Endodermal cell (in vitro differentiated cells): ENCODE measurements around the gene DAAM2. TPM values are rescaled to one million over a fixed set of nuclear protein-coding genes. Genes with fewer than 3 reads are reported as not detected.

Experiments used
- DNase-seq: peaks from one replicate; pipeline ENCODE4 v3.0.0-alpha.2; 2017
- H3K27ac ChIP-seq: 2 replicates; pipeline ENCODE4 v1.5.1; 2013; ENCODE audit warnings: mild to moderate bottlenecking, low read depth, low read length, moderate library complexity
- H3K27me3 ChIP-seq: 2 replicates; pipeline ENCODE4 v1.6.1; 2013; ENCODE audit warnings: mild to moderate bottlenecking, low read length, moderate library complexity; ENCODE audit not compliant: insufficient read depth, control insufficient read depth, poor library complexity, severe bottlenecking
- H3K36me3 ChIP-seq: 2 replicates; pipeline ENCODE4 v1.7.0; 2013; ENCODE audit warnings: mild to moderate bottlenecking, low read length, moderate library complexity; ENCODE audit not compliant: control insufficient read depth, insufficient read depth
- H3K4me1 ChIP-seq: one replicate; pipeline ENCODE4 v1.7.0; 2013; ENCODE audit warnings: low read length; ENCODE audit not compliant: control insufficient read depth, insufficient read depth
- H3K4me3 ChIP-seq: 2 replicates; pipeline ENCODE4 v1.5.1; 2013; ENCODE audit warnings: mild to moderate bottlenecking, low read length, moderate library complexity
- H3K9ac ChIP-seq: 2 replicates; pipeline ENCODE4 v1.6.1; 2013; ENCODE audit warnings: mild to moderate bottlenecking, low read length, moderate library complexity; ENCODE audit not compliant: poor library complexity, severe bottlenecking; ENCODE audit errors: extremely low read depth
- H3K9me3 ChIP-seq: 2 replicates; pipeline ENCODE4 v1.6.1; 2013; ENCODE audit warnings: mild to moderate bottlenecking, low read length, moderate library complexity; ENCODE audit not compliant: control insufficient read depth
- H3K27ac Mint-ChIP-seq: 2 replicates; pipeline ENCODE4 v1.8.0; 2020; ENCODE audit warnings: mixed read lengths
- H3K27me3 Mint-ChIP-seq: 2 replicates; pipeline ENCODE4 v1.8.0; 2021; ENCODE audit warnings: mild to moderate bottlenecking, mixed read lengths; ENCODE audit not compliant: insufficient read depth
- H3K36me3 Mint-ChIP-seq: 2 replicates; pipeline ENCODE4 v1.8.0; 2020; ENCODE audit warnings: low read depth, mixed read lengths
- H3K4me1 Mint-ChIP-seq: 2 replicates; pipeline ENCODE4 v1.8.0; 2020; ENCODE audit warnings: mixed read lengths
- H3K4me3 Mint-ChIP-seq: 2 replicates; pipeline ENCODE4 v1.8.0; 2020; ENCODE audit warnings: mild to moderate bottlenecking, moderate library complexity, mixed read lengths
- H3K9me3 Mint-ChIP-seq: 2 replicates; pipeline ENCODE4 v1.8.0; 2020; ENCODE audit warnings: mild to moderate bottlenecking, mixed read lengths
- CTCF ChIP-seq: fragments of 200-600 bp; sonication (generic); conservative IDR thresholded peaks from 2 replicates; pipeline ENCODE4 v1.5.0; 2021; ENCODE audit warnings: antibody characterized with exemption, mild to moderate bottlenecking
- WGBS, 2 experiments: methylation state at CpG; one replicate each; pipeline versions ENCODE4 v1.1.5 to v1.1.7; 2013; ENCODE audit warnings: missing lambda C conversion rate in 2 of 2, mixed read lengths in 1 of 2; ENCODE audit not compliant: insufficient coverage in 1 of 2, insufficient read length in 1 of 2; 5-methylcytosine and 5-hydroxymethylcytosine counted together
- total RNA-seq, 2 donors: library from RNA; stranded (reverse); fragmentation: NEBNext Ultra II Directional in 1 of 2; extraction: Animal tissue kit (Norgen Biotek cat#: 25700) in 1 of 2; gene quantifications; 2 replicates in 1 of 2; 3 replicates in 1 of 2; pipeline ENCODE4 v1.2.1, GENCODE V29; 2021

DAAM2 gene
- total RNA-seq, 2 donors from 2014 or later: 0.33 to 1.2 TPM

- no peak for DNase-seq
- WGBS, 2 experiments: 92 to 94% methylated on average over 2 of the region's 3 CpGs
- no peak overlapping the region for H3K4me3 ChIP-seq
- H3K27ac ChIP-seq: no peak overlapping the region
- H3K27me3 ChIP-seq: no peaks in the 10 kb centered on the region
- H3K36me3 Mint-ChIP-seq: peaks cover 18% of the 10 kb centered on the region
- H3K27ac Mint-ChIP-seq: no peak overlapping the region
- no peak overlapping the region for H3K9ac ChIP-seq
- H3K4me3 Mint-ChIP-seq: no peak overlapping the region
- no peaks in the 10 kb centered on the region for H3K9me3 Mint-ChIP-seq
- TF ChIP-seq CTCF: no peak
- peaks cover 10% of the 10 kb centered on the region for H3K4me1 Mint-ChIP-seq
- no peaks in the 10 kb centered on the region for H3K36me3 ChIP-seq
- H3K4me1 ChIP-seq: peaks cover 3% of the 10 kb centered on the region
- H3K27me3 Mint-ChIP-seq: no peaks in the 10 kb centered on the region
- H3K9me3 ChIP-seq: no peaks in the 10 kb centered on the region
Observed at GRCh38 chr6:39917981-39918380, 125.8 kb downstream of the DAAM2 start.

GRCh38 chr6:39918831-39919230, 126.7 kb downstream of the DAAM2 start:
- Mint-ChIP-seq H3K4me1 (peaks cover 12% of the 10 kb centered on the region), H3K9me3 (no peaks in the 10 kb centered on the region), H3K27ac (no peak overlapping the region), H3K27me3 (no peaks in the 10 kb centered on the region), H3K36me3 (peaks cover 18% of the 10 kb centered on the region), H3K4me3 (no peak overlapping the region)
- H3K4me3 ChIP-seq: no peak overlapping the region
- no peak for TF ChIP-seq CTCF
- no peaks in the 10 kb centered on the region for H3K36me3 ChIP-seq
- H3K9me3 ChIP-seq: no peaks in the 10 kb centered on the region
- no peak for DNase-seq
- no peak overlapping the region for H3K27ac ChIP-seq
- no peaks in the 10 kb centered on the region for H3K27me3 ChIP-seq
- no peak overlapping the region for H3K9ac ChIP-seq
- H3K4me1 ChIP-seq: peaks cover 3% of the 10 kb centered on the region
- WGBS, 2 experiments: 83 to 95% methylated on average over 3 to 5 of the region's 5 CpGs

GRCh38 chr6:39920157-39920556, 128.0 kb downstream of the DAAM2 start:
- Histone ChIP-seq H3K9ac (no peak overlapping the region), H3K4me1 (peaks cover 3% of the 10 kb centered on the region), H3K9me3 (no peaks in the 10 kb centered on the region), H3K27ac (no peak overlapping the region), H3K36me3 (no peaks in the 10 kb centered on the region), H3K4me3 (no peak overlapping the region), H3K27me3 (no peaks in the 10 kb centered on the region)
- TF ChIP-seq CTCF: no peak
- H3K36me3 Mint-ChIP-seq: peaks cover 23% of the 10 kb centered on the region
- no peak for DNase-seq
- H3K4me1 Mint-ChIP-seq: peaks cover 15% of the 10 kb centered on the region
- 86% methylated on average over 3 of the region's 3 CpGs; no CpG with 5 or more reads in 1 of the 2 experiments for WGBS, 2 experiments
- no peaks in the 10 kb centered on the region for H3K9me3 Mint-ChIP-seq
- no peak overlapping the region for H3K4me3 Mint-ChIP-seq
- H3K27ac Mint-ChIP-seq: no peak overlapping the region
- no peaks in the 10 kb centered on the region for H3K27me3 Mint-ChIP-seq
